HCT116 (cell line): ENCODE measurements around the gene ARHGEF39. TPM values are rescaled to one million over a fixed set of nuclear protein-coding genes. Genes with fewer than 3 reads are reported as not detected.

Experiments
- ATAC-seq: fragments of 200-7000 bp; cut with Tn5 transposase; 2 replicates; pipeline ENCODE4 v1.9.1; 2020; ENCODE audit warnings: mild to moderate bottlenecking, moderate library complexity
- BruUV-seq: library from RNA; stranded (reverse); fragments of 400-500 nt; replicated peaks from 2 replicates; lab custom pipeline; 2021; lab: Mats Ljungman, UMichigan
- CTCF ChIA-PET: fragments of 300-600 bp; sonication (Branson Sonifier 250); formaldehyde crosslinking; loops from one replicate; lab custom pipeline; 2021; ENCODE audit warnings: antibody characterized with exemption; lab: Charles Lee
- POLR2A ChIA-PET: fragments of 300-600, 350-600 bp; sonication (Branson Sonifier 250); formaldehyde crosslinking; loops from one replicate; lab custom pipeline; 2021; ENCODE audit warnings: antibody characterized with exemption; lab: Charles Lee
- RAD21 ChIA-PET, 2 experiments: fragments of 300-600 bp; sonication (Branson Sonifier 250); formaldehyde crosslinking; loops; one replicate each; lab custom pipeline; 2023; ENCODE audit warnings: low total read pairs in 2 of 2; ENCODE audit not compliant: uncharacterized antibody in 2 of 2, unreplicated experiment in 2 of 2, low non-redundant PET in 1 of 2; lab: Charles Lee
- DNase-seq: peaks from one replicate; pipeline ENCODE4 v3.0.0-alpha.2; 2010; ENCODE audit warnings: low read depth, low spot score
- H2AFZ ChIP-seq: fragments of 200-600 bp; shearing (Covaris generic), sonication (generic); 2 replicates; pipeline ENCODE4 v1.6.1; 2017; ENCODE audit warnings: low read depth, mixed run types, mixed read lengths, antibody characterized with exemption, low read length; ENCODE audit not compliant: poor library complexity, severe bottlenecking
- H3K27ac ChIP-seq: 2 replicates; pipeline ENCODE4 v1.5.1; 2012; ENCODE audit warnings: low read depth, low read length
- H3K27me3 ChIP-seq: fragments of 200-600 bp; sonication (generic); 2 replicates; pipeline ENCODE4 v1.6.1; 2016; ENCODE audit warnings: mixed run types, low read length, mixed read lengths; ENCODE audit not compliant: insufficient read depth
- H3K36me3 ChIP-seq, 2 experiments: fragments of 200-500 bp in 1 of 2; fragments of 200-600 bp in 1 of 2; sonication (Bioruptor generic) in 1 of 2; sonication (generic) in 1 of 2; 2 replicates each; pipeline versions ENCODE4 v1.5.1 to v1.6.1; 2014 to 2016; ENCODE audit warnings: low read length in 2 of 2, inconsistent platforms in 1 of 2, mixed read lengths in 1 of 2, mixed run types in 1 of 2; ENCODE audit not compliant: insufficient read depth in 2 of 2, control insufficient read depth in 1 of 2
- H3K4me1 ChIP-seq, 2 experiments: fragments of 200-600 bp in 1 of 2; sonication (generic) in 1 of 2; 2 replicates each; pipeline versions ENCODE4 v1.5.1 to v1.6.1; 2012 to 2017; ENCODE audit warnings: low read length in 2 of 2, inconsistent platforms in 1 of 2, mild to moderate bottlenecking in 1 of 2, mixed read lengths in 1 of 2, mixed run types in 1 of 2, moderate library complexity in 1 of 2; ENCODE audit not compliant: insufficient read depth in 2 of 2, control insufficient read depth in 1 of 2
- H3K4me2 ChIP-seq: fragments of 200-600 bp; sonication (generic); 2 replicates; pipeline ENCODE4 v1.6.1; 2017; ENCODE audit warnings: mixed run types, low read length, mixed read lengths
- H3K4me3 ChIP-seq, 2 experiments: fragments of 200-600 bp in 1 of 2; sonication (generic) in 1 of 2; replicated peaks in 1 of 2; 2 replicates each; pipeline ENCODE4 v1.5.1; 2011 to 2016; ENCODE audit warnings: low read length in 2 of 2, control low read depth in 1 of 2, low read depth in 1 of 2, mild to moderate bottlenecking in 1 of 2, mixed read lengths in 1 of 2, mixed run types in 1 of 2
- H3K79me2 ChIP-seq: fragments of 200-600 bp; sonication (generic); 2 replicates; pipeline ENCODE4 v1.6.1; 2017; ENCODE audit warnings: mild to moderate bottlenecking, mixed run types, low read length, moderate library complexity, mixed read lengths; ENCODE audit not compliant: insufficient read depth
- H3K9ac ChIP-seq: fragments of 200-600 bp; sonication (generic); 2 replicates; pipeline ENCODE4 v1.6.1; 2016; ENCODE audit warnings: low read length, mixed read lengths
- H3K9me2 ChIP-seq: fragments of 200-600 bp; sonication (generic), shearing (Covaris generic); 2 replicates; pipeline ENCODE4 v1.6.1; 2017; ENCODE audit warnings: mixed run types, mild to moderate bottlenecking, moderate library complexity; ENCODE audit not compliant: insufficient read depth
- H3K9me3 ChIP-seq, 2 experiments: fragments of 200-500 bp in 1 of 2; fragments of 200-600 bp in 1 of 2; sonication (Bioruptor generic) in 1 of 2; sonication (generic) in 1 of 2; 2 replicates each; pipeline ENCODE4 v1.6.1; 2014 to 2017; ENCODE audit warnings: low read length in 2 of 2, mixed read lengths in 2 of 2, inconsistent platforms in 1 of 2, low read depth in 1 of 2, mild to moderate bottlenecking in 1 of 2, mixed run types in 1 of 2, moderate library complexity in 1 of 2; ENCODE audit not compliant: control insufficient read depth in 1 of 2, insufficient read depth in 1 of 2
- H4K20me1 ChIP-seq: fragments of 200-600 bp; sonication (generic), shearing (Covaris generic); 2 replicates; pipeline ENCODE4 v1.6.1; 2017; ENCODE audit warnings: mixed run types, mild to moderate bottlenecking, moderate library complexity; ENCODE audit not compliant: insufficient read depth
- ATF3 ChIP-seq: IDR thresholded peaks from 2 replicates; pipeline ENCODE4 v1.6.1; 2012
- CBX3 ChIP-seq: IDR thresholded peaks from 2 replicates; pipeline ENCODE4 v1.6.1; 2012; ENCODE audit warnings: low read depth
- EGR1 ChIP-seq: IDR thresholded peaks from 2 replicates; pipeline ENCODE4 v1.6.1; 2012; ENCODE audit warnings: low read depth
- EZH2phosphoT487 ChIP-seq: fragments of 200-600 bp; IDR thresholded peaks from 2 replicates; pipeline ENCODE4 v1.6.1; 2018; ENCODE audit warnings: antibody characterized with exemption, borderline replicate concordance
- FOSL1 ChIP-seq: IDR thresholded peaks from 2 replicates; pipeline ENCODE4 v1.6.1; 2012; ENCODE audit warnings: low read depth
- JUND ChIP-seq: IDR thresholded peaks from 2 replicates; pipeline ENCODE4 v1.6.1; 2012
- MAX ChIP-seq: IDR thresholded peaks from 2 replicates; pipeline ENCODE4 v1.6.1; 2012
- POLR2A ChIP-seq: IDR thresholded peaks from 2 replicates; pipeline ENCODE4 v1.7.0; 2011; ENCODE audit warnings: borderline replicate concordance; ENCODE audit not compliant: insufficient read depth, insufficient read length; ENCODE audit errors: extremely low read depth
- POLR2AphosphoS5 ChIP-seq: IDR thresholded peaks from 2 replicates; pipeline ENCODE4 v1.6.1; 2011; ENCODE audit warnings: mild to moderate bottlenecking, low read depth, low read length, moderate library complexity
- RAD21 ChIP-seq: IDR thresholded peaks from 2 replicates; pipeline ENCODE4 v1.6.1; 2012; ENCODE audit warnings: low read depth, mild to moderate bottlenecking
- REST ChIP-seq: IDR thresholded peaks from 2 replicates; pipeline ENCODE4 v1.6.1; 2012; ENCODE audit warnings: low read depth
- SIN3A ChIP-seq: IDR thresholded peaks from 2 replicates; pipeline ENCODE4 v1.6.1; 2012; ENCODE audit warnings: low read depth
- SP1 ChIP-seq: IDR thresholded peaks from 2 replicates; pipeline ENCODE4 v1.6.1; 2012; ENCODE audit warnings: low read depth
- SRF ChIP-seq: IDR thresholded peaks from 2 replicates; pipeline ENCODE4 v1.6.1; 2012; ENCODE audit warnings: low read depth
- TCF7L2 ChIP-seq: IDR thresholded peaks from 2 replicates; pipeline ENCODE4 v1.7.0; 2011; ENCODE audit warnings: borderline replicate concordance, inconsistent platforms; ENCODE audit not compliant: insufficient read depth, insufficient read length; ENCODE audit errors: extremely low read depth
- YY1 ChIP-seq: IDR thresholded peaks from 2 replicates; pipeline ENCODE4 v1.6.1; 2011; ENCODE audit warnings: low read length, low read depth, moderate library complexity, mild to moderate bottlenecking; ENCODE audit not compliant: insufficient replicate concordance; ENCODE audit errors: extremely low read depth
- ZBTB33 ChIP-seq: IDR thresholded peaks from 2 replicates; pipeline ENCODE4 v1.6.1; 2011; ENCODE audit warnings: mild to moderate bottlenecking, low read length, moderate library complexity; ENCODE audit not compliant: insufficient replicate concordance; ENCODE audit errors: extremely low read depth
- intact Hi-C: fragments of 100-400 bp; cut with micrococcal nuclease; formaldehyde crosslinking; loops from 2 replicates; pipeline ENCODE4 v1.10.0; 2022
- total RNA-seq: library from RNA; stranded (reverse); gene quantifications from one replicate; pipeline ENCODE4 v1.2.1, GENCODE V29; 2021; ENCODE audit not compliant: unreplicated experiment

Gene ARHGEF39
- total RNA-seq, 1 experiment from 2014 or later, result 29.8 TPM

GRCh38 chr9:35679091-35679490, 14.1 kb upstream of the ARHGEF39 start:
- POLR2A ChIA-PET, result interaction anchor here (2.3 kb wide), 1 partner anchor 10 kb away, joined by 15 read pairs; the partner anchor contains the start of gene TPM2
- no peak for ATAC-seq
- Histone ChIP-seq H3K9ac (no peak overlapping the region), H3K4me1 (no peaks in the 10 kb centered on the region), H2AFZ (no peak overlapping the region), H3K27me3 (no peaks in the 10 kb centered on the region), H3K9me2 (no peaks in the 10 kb centered on the region), H3K27ac (no peak overlapping the region), H3K9me3 (no peaks in the 10 kb centered on the region), H3K4me3 (no peak overlapping the region), H3K79me2 (no peaks in the 10 kb centered on the region), H3K4me2 (no peak overlapping the region), H4K20me1 (no peaks in the 10 kb centered on the region), H3K36me3 (peaks cover 16 to 22% of the 10 kb centered on the region in 2 experiments; a peak in 3 of 4 replicates)
- intact Hi-C loops, result no loop called here
- RAD21 ChIA-PET, result interaction anchor here in 1 of 2 experiments (0.6 kb wide), 1 partner anchor 51 kb away, joined by 3 read pairs; no protein-coding TSS in a partner anchor
- no peak for TF ChIP-seq POLR2A
- TF ChIP-seq POLR2AphosphoS5, result no peak
- no peak for TF ChIP-seq EZH2phosphoT487
- no peak for TF ChIP-seq SP1
- TF ChIP-seq RAD21, result no peak
- no peak for TF ChIP-seq ATF3
- no peak for TF ChIP-seq YY1
- TF ChIP-seq FOSL1, result no peak
- no peak for TF ChIP-seq REST
- TF ChIP-seq ZBTB33, result no peak
- TF ChIP-seq TCF7L2, result no peak
- no peak for TF ChIP-seq CBX3
- TF ChIP-seq SRF, result no peak
- no peak for TF ChIP-seq EGR1
- TF ChIP-seq SIN3A, result no peak
- no peak for TF ChIP-seq JUND
- TF ChIP-seq MAX, result no peak
- CTCF ChIA-PET, result interaction anchor here (1.4 kb wide), 1 partner anchor 17 kb away, joined by 4 read pairs; no protein-coding TSS in a partner anchor
- DNase-seq, result no peak
- no TSS peak for BruUV-seq
